K562 (cell line): Measurements from ENCODE around the gene CGNL1. TPM values are rescaled to one million over a fixed set of nuclear protein-coding genes. Genes with fewer than 3 reads are reported as not detected.

ENCODE experiments used
- ATAC-seq: fragments of 200-7000 bp; cut with Tn5 transposase; 3 replicates; pipeline ENCODE4 v1.9.1; 2020; ENCODE audit warnings: moderate library complexity
- BruUV-seq: library from RNA; stranded (reverse); fragments of 400-500 nt; replicated peaks from 2 replicates; lab custom pipeline; 2021; lab: Mats Ljungman, UMichigan
- CTCF ChIA-PET: fragments of 300-600 bp; formaldehyde crosslinking; extraction: SDS; loops from one replicate; lab custom pipeline; 2021; ENCODE audit warnings: low intra/inter-chr PET ratio; lab: Yijun Ruan, JAX
- POLR2A ChIA-PET: fragments of 300-600, 350-650 bp; sonication (Branson Sonifier 250); formaldehyde crosslinking; extraction: SDS; loops from one replicate; lab custom pipeline; 2021; ENCODE audit warnings: antibody characterized with exemption, inconsistent platforms; lab: Yijun Ruan, JAX
- DNase-seq, 4 experiments: peaks; one replicate each; pipeline versions ENCODE4 v3.0.0 to v3.0.0-alpha.2; 2011 to 2018; ENCODE audit warnings: low spot score in 3 of 4, mixed read lengths in 3 of 4; ENCODE audit errors: extremely low read depth in 1 of 4
- FAIRE-seq: peaks from 2 replicates; lab custom pipeline; 2011; peaks lifted over from hg19 to GRCh38; lab: Jason Lieb, UNC
- H2AFZ ChIP-seq: 2 replicates; pipeline ENCODE4 v1.6.0; 2011; ENCODE audit warnings: low read depth, low read length, control low read depth, inconsistent platforms
- H3K27ac ChIP-seq: fragments of 200-600 bp; 3 replicates; pipeline ENCODE4 v1.8.0; 2011; ENCODE audit warnings: low read depth, mild to moderate bottlenecking, control low read depth, inconsistent platforms, low read length, moderate library complexity, mixed read lengths; ENCODE audit errors: extremely low read depth
- H3K27me3 ChIP-seq, 2 experiments: fragments of 300-600 bp in 1 of 2; 2 replicates in 1 of 2; 3 replicates in 1 of 2; pipeline versions ENCODE4 v1.6.0 to v1.8.0; 2011; ENCODE audit warnings: inconsistent platforms in 2 of 2, low read length in 2 of 2, mild to moderate bottlenecking in 1 of 2, mixed read lengths in 1 of 2, moderate library complexity in 1 of 2; ENCODE audit not compliant: control insufficient read depth in 2 of 2, insufficient read depth in 2 of 2
- H3K36me3 ChIP-seq: fragments of 300-600 bp; 3 replicates; pipeline ENCODE4 v1.8.0; 2011; ENCODE audit warnings: mild to moderate bottlenecking, low read length, inconsistent platforms; ENCODE audit not compliant: control insufficient read depth, insufficient read depth
- H3K4me1 ChIP-seq, 2 experiments: fragments of 200-600 bp in 1 of 2; replicated peaks in 1 of 2; 2 replicates in 1 of 2; 3 replicates in 1 of 2; pipeline versions ENCODE4 v1.5.1 to v1.8.0; 2011; ENCODE audit warnings: inconsistent platforms in 2 of 2, low read length in 2 of 2, mild to moderate bottlenecking in 1 of 2, mixed read lengths in 1 of 2, moderate library complexity in 1 of 2; ENCODE audit not compliant: control insufficient read depth in 2 of 2, insufficient read depth in 2 of 2
- H3K4me2 ChIP-seq: 2 replicates; pipeline ENCODE4 v1.6.1; 2011; ENCODE audit warnings: low read length, control low read depth, inconsistent platforms, mixed read lengths; ENCODE audit not compliant: insufficient read depth
- H3K4me3 ChIP-seq: fragments of 200-600 bp; sonication (generic), shearing (Covaris generic); 2 replicates; pipeline ENCODE4 v1.5.1; 2016; ENCODE audit warnings: control low read depth, inconsistent platforms
- H3K79me2 ChIP-seq: fragments of 200-600 bp; 3 replicates; pipeline ENCODE4 v1.8.0; 2011; ENCODE audit warnings: low read length, inconsistent platforms; ENCODE audit not compliant: control insufficient read depth, insufficient read depth
- H3K9ac ChIP-seq, 2 experiments: 2 replicates each; pipeline versions ENCODE4 v1.6.0 to v1.6.1; 2011; ENCODE audit warnings: low read depth in 2 of 2, low read length in 2 of 2, control low read depth in 1 of 2, inconsistent platforms in 1 of 2, mild to moderate bottlenecking in 1 of 2, mixed read lengths in 1 of 2; ENCODE audit not compliant: insufficient read depth in 1 of 2
- H3K9me1 ChIP-seq: one replicate; pipeline ENCODE4 v1.6.0; 2011; ENCODE audit warnings: inconsistent platforms, mild to moderate bottlenecking, low read length, moderate library complexity; ENCODE audit not compliant: control insufficient read depth, insufficient read depth
- H3K9me3 ChIP-seq: replicated peaks from 2 replicates; pipeline ENCODE4 v1.5.1; 2011; ENCODE audit warnings: low read depth, low read length, inconsistent platforms; ENCODE audit not compliant: control insufficient read depth, insufficient read depth
- H4K20me1 ChIP-seq: replicated peaks from 2 replicates; pipeline ENCODE4 v1.6.1; 2011; ENCODE audit warnings: low read length, inconsistent platforms, mixed read lengths; ENCODE audit not compliant: control insufficient read depth, insufficient read depth
- ARID1B ChIP-seq: fragments of 450-650 bp; IDR thresholded peaks from 2 replicates; pipeline ENCODE4 v1.6.1; 2016; ENCODE audit warnings: antibody characterized with exemption, mild to moderate bottlenecking, inconsistent platforms
- ETS2 ChIP-seq: IDR thresholded peaks from 2 replicates; pipeline ENCODE4 v1.6.1; 2016; ENCODE audit warnings: borderline replicate concordance, missing genetic modification characterization, mild to moderate bottlenecking, moderate library complexity, missing compliant biosample characterization; ENCODE audit not compliant: poor library complexity, severe bottlenecking
- L3MBTL2 ChIP-seq: fragments of 450-650 bp; IDR thresholded peaks from 2 replicates; pipeline ENCODE4 v1.6.1; 2016; ENCODE audit warnings: mild to moderate bottlenecking, moderate library complexity
- MAZ ChIP-seq, 2 experiments: fragments of 450-650 bp in 1 of 2; sonication (generic) in 1 of 2; formaldehyde crosslinking; IDR thresholded peaks in 1 of 2; conservative IDR thresholded peaks in 1 of 2; 2 replicates each; pipeline versions ENCODE4 v1.4.0 to v1.5.0; 2020; ENCODE audit warnings: mild to moderate bottlenecking in 1 of 2, missing genetic modification reagents in 1 of 2
- MBD2 ChIP-seq: sonication (generic); IDR thresholded peaks from 2 replicates; pipeline ENCODE4 v1.6.1; 2016; ENCODE audit warnings: low read depth, borderline replicate concordance
- RBM14 ChIP-seq: fragments of 200-400 bp; formaldehyde crosslinking; IDR thresholded peaks from 2 replicates; pipeline ENCODE4 v1.6.1; 2018; ENCODE audit warnings: low read depth, mild to moderate bottlenecking, low read length, moderate library complexity, borderline replicate concordance; ENCODE audit not compliant: insufficient read depth
- SAFB2 ChIP-seq: fragments of 200-400 bp; formaldehyde crosslinking; IDR thresholded peaks from 2 replicates; pipeline ENCODE4 v1.6.1; 2018; ENCODE audit warnings: borderline replicate concordance, low read length, low read depth, moderate library complexity; ENCODE audit not compliant: severe bottlenecking
- TAF15 ChIP-seq: fragments of 200-400 bp; formaldehyde crosslinking; IDR thresholded peaks from 2 replicates; pipeline ENCODE4 v1.6.1; 2017; ENCODE audit warnings: mild to moderate bottlenecking, low read depth, low read length, moderate library complexity
- WGBS: fragments of 100-300 bp; shearing (Covaris generic); methylation state at CpG from one replicate; pipeline ENCODE4 v1.1.6; 2016; ENCODE audit warnings: low coverage, mixed read lengths; ENCODE audit not compliant: insufficient coverage; ENCODE audit errors: missing lambda C conversion rate; 5-methylcytosine and 5-hydroxymethylcytosine counted together
- in situ Hi-C: fragments of 300-500 bp; cut with MboI; formaldehyde crosslinking; loops from 4 replicates; pipeline ENCODE4 v1.15.0; 2018; ENCODE audit warnings: inconsistent platforms, mixed read lengths
- intact Hi-C: fragments of 100-400 bp; cut with micrococcal nuclease; formaldehyde crosslinking; loops from 2 replicates; pipeline ENCODE4 v1.14.2; 2022
- polyA plus RNA-seq, 8 experiments: library from polyadenylated mRNA; depleted of rRNA in 4 of 8; stranded (reverse) in 5 of 8; unstranded in 3 of 8; fragments of >200 nt; fragmentation: Nextera tagmentation in 2 of 8; fragmentation: Illumina TruSeq in 1 of 8; extraction: Ambion mirVana in 2 of 8; extraction: Trizol in 1 of 8; gene quantifications; 2 replicates each; pipeline versions ENCODE4 v1.2.1 to v1.2.3, GENCODE V29; 2011 to 2014; ENCODE audit warnings: inconsistent platforms in 1 of 8, missing spikeins in 1 of 8
- total RNA-seq, 7 experiments: library from RNA; depleted of rRNA in 6 of 7; stranded (reverse); fragments of >200 nt in 6 of 7; fragmentation: Illumina TruSeq in 2 of 7; extraction: Trizol in 2 of 7; gene quantifications; 2 replicates each; pipeline versions ENCODE4 v1.2.1 to v1.2.3, GENCODE V29; 2011 to 2021; ENCODE audit warnings: low replicate concordance in 1 of 7
- TF ChIP-seq, protein P1 (sequence below): fragments of 250-450 bp; sonication (Bioruptor Pico); IDR thresholded peaks from 2 replicates; pipeline ENCODE4 v1.8.0; 2021; ENCODE audit warnings: moderate library complexity, mild to moderate bottlenecking, inconsistent platforms
- TF ChIP-seq, protein P2 (sequence below): fragments of 450-650 bp; formaldehyde crosslinking; IDR thresholded peaks from 2 replicates; pipeline ENCODE4 v1.4.0; 2020; ENCODE audit warnings: mild to moderate bottlenecking, mixed read lengths
- TF ChIP-seq, protein P3 (sequence below): fragments of 450-650 bp; IDR thresholded peaks from 2 replicates; pipeline ENCODE4 v1.7.0; 2016; ENCODE audit warnings: borderline replicate concordance
- TF ChIP-seq, protein P4 (sequence below), 2 experiments: IDR thresholded peaks; 2 replicates each; pipeline ENCODE4 v1.6.1; 2011; ENCODE audit warnings: borderline replicate concordance in 1 of 2, control low read depth in 1 of 2, low read depth in 1 of 2, low read length in 1 of 2, mild to moderate bottlenecking in 1 of 2, mixed read lengths in 1 of 2, moderate library complexity in 1 of 2; ENCODE audit not compliant: insufficient read depth in 1 of 2, insufficient read length in 1 of 2, poor library complexity in 1 of 2, severe bottlenecking in 1 of 2; ENCODE audit errors: extremely low read depth in 1 of 2
- TF ChIP-seq, protein P5 (sequence below): fragments of 200-400 bp; formaldehyde crosslinking; IDR thresholded peaks from 2 replicates; pipeline ENCODE4 v1.6.1; 2017; ENCODE audit warnings: mild to moderate bottlenecking, low read depth, low read length, moderate library complexity

CGNL1 gene
- total and polyA plus RNA-seq, 9 of the 15 experiments (the other 6 are each of a cell fraction or from before 2014, with no cell fraction given), result 0.01 to 0.07 TPM; not detected in 7

DNA sequence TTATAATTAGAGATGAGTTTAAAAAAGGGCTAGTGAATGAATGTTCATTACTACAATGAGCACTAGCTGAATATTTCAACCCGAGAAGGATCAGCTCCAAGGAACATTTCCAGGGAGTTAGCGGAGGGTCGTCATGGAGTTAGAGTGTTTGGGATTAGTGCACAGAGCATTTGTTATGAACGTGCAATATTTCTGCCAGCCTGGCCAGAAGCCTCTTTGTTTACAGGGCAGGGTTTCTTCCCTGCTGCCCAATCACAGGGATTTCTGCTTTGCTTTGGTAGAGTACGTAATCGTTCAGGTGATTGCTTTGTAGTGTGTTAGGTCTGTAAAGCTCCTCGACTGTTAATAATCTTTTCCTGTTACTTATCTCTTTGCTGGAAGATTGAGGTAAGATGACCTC, 5.9 kb downstream of the CGNL1 start:
- Histone ChIP-seq H3K9me1 (no peaks in the 10 kb centered on the region), H4K20me1 (peaks cover 3% of the 10 kb centered on the region; the same call in 1 of the 2 replicates), H2AFZ (no peak overlapping the region), H3K36me3 (no peaks in the 10 kb centered on the region), H3K4me2 (no peak overlapping the region), H3K4me3 (no peak overlapping the region), H3K79me2 (no peaks in the 10 kb centered on the region), H3K27ac (no peak overlapping the region), H3K9ac (no peak overlapping the region), H3K27me3 (peaks cover 43 to 51% of the 10 kb centered on the region in 2 experiments), H3K4me1 (no peaks in the 10 kb centered on the region), H3K9me3 (no peaks in the 10 kb centered on the region)
- BruUV-seq, result no TSS peak
- FAIRE-seq (no peak), DNase-seq (no peak), ATAC-seq (no peak)
- WGBS, result 6% methylated on average over 7 of the region's 7 CpGs
- ChIA-PET POLR2A (interaction anchor here (0.9 to 1.5 kb wide), 2 partner anchors 10 to 1983 kb away, joined by 4 to 5 read pairs; no protein-coding TSS in a partner anchor), CTCF (no interaction called here)
- in situ Hi-C loops, result no loop called here
- intact Hi-C loops, result no loop called here
- TF ChIP-seq, protein P1, sequence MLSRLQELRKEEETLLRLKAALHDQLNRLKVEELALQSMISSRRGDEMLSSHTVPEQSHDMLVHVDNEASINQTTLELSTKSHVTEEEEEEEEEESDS (CRISPR knock-in tag), result no peak
- TF ChIP-seq RBM14 (no peak), ETS2 (no peak), L3MBTL2 (no peak), ARID1B (no peak), TAF15 (no peak), MBD2 (no peak), SAFB2 (no peak), MAZ (CRISPR knock-in tag; conservative IDR thresholded peaks at IDR 0.05 in 1 of 2, IDR thresholded peaks at IDR 0.05 in 1 of 2) (no peak)
- TF ChIP-seq, protein P2, sequence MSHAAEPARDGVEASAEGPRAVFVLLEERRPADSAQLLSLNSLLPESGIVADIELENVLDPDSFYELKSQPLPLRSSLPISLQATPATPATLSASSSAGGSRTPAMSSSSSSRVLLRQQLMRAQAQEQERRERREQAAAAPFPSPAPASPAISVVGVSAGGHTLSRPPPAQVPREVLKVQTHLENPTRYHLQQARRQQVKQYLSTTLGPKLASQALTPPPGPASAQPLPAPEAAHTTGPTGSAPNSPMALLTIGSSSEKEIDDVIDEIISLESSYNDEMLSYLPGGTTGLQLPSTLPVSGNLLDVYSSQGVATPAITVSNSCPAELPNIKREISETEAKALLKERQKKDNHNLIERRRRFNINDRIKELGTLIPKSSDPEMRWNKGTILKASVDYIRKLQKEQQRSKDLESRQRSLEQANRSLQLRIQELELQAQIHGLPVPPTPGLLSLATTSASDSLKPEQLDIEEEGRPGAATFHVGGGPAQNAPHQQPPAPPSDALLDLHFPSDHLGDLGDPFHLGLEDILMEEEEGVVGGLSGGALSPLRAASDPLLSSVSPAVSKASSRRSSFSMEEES, result no peak
- TF ChIP-seq, protein P3, sequence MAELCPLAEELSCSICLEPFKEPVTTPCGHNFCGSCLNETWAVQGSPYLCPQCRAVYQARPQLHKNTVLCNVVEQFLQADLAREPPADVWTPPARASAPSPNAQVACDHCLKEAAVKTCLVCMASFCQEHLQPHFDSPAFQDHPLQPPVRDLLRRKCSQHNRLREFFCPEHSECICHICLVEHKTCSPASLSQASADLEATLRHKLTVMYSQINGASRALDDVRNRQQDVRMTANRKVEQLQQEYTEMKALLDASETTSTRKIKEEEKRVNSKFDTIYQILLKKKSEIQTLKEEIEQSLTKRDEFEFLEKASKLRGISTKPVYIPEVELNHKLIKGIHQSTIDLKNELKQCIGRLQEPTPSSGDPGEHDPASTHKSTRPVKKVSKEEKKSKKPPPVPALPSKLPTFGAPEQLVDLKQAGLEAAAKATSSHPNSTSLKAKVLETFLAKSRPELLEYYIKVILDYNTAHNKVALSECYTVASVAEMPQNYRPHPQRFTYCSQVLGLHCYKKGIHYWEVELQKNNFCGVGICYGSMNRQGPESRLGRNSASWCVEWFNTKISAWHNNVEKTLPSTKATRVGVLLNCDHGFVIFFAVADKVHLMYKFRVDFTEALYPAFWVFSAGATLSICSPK, result no peak
- TF ChIP-seq, protein P4, sequence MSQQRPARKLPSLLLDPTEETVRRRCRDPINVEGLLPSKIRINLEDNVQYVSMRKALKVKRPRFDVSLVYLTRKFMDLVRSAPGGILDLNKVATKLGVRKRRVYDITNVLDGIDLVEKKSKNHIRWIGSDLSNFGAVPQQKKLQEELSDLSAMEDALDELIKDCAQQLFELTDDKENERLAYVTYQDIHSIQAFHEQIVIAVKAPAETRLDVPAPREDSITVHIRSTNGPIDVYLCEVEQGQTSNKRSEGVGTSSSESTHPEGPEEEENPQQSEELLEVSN (IDR thresholded peaks at IDR 0.05; ENCODE audit: borderline replicate concordance in 1 of 2, extremely low read depth in 1 of 2, insufficient read depth in 1 of 2, insufficient read length in 1 of 2, low read depth in 1 of 2, low read length in 1 of 2, poor library complexity in 1 of 2, severe bottlenecking in 1 of 2), result no peak
- TF ChIP-seq, protein P5, sequence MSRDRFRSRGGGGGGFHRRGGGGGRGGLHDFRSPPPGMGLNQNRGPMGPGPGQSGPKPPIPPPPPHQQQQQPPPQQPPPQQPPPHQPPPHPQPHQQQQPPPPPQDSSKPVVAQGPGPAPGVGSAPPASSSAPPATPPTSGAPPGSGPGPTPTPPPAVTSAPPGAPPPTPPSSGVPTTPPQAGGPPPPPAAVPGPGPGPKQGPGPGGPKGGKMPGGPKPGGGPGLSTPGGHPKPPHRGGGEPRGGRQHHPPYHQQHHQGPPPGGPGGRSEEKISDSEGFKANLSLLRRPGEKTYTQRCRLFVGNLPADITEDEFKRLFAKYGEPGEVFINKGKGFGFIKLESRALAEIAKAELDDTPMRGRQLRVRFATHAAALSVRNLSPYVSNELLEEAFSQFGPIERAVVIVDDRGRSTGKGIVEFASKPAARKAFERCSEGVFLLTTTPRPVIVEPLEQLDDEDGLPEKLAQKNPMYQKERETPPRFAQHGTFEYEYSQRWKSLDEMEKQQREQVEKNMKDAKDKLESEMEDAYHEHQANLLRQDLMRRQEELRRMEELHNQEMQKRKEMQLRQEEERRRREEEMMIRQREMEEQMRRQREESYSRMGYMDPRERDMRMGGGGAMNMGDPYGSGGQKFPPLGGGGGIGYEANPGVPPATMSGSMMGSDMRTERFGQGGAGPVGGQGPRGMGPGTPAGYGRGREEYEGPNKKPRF, result no peak
